SK-N-SH (cell line): ENCODE data around the gene ABHD8. TPM values are rescaled to one million over a fixed set of nuclear protein-coding genes. Genes with fewer than 3 reads are reported as not detected.
A peak's percentile ranks its signal among the peaks of the same experiment; 100 is the strongest.

Experiments used
- ELF1 ChIP-seq: IDR thresholded peaks from 2 replicates; pipeline ENCODE4 v1.4.0; 2012
- FOSL2 ChIP-seq: IDR thresholded peaks from 2 replicates; pipeline ENCODE4 v1.4.0; 2012; ENCODE audit warnings: low read depth, mild to moderate bottlenecking, moderate library complexity, borderline replicate concordance
- FOXJ3 ChIP-seq: sonication (generic); formaldehyde crosslinking; IDR thresholded peaks from 2 replicates; pipeline ENCODE4 v1.5.1; 2020; ENCODE audit warnings: mild to moderate bottlenecking, missing genetic modification reagents
- GATA2 ChIP-seq: sonication (generic); formaldehyde crosslinking; IDR thresholded peaks from 2 replicates; pipeline ENCODE4 v1.5.0; 2020; ENCODE audit warnings: mild to moderate bottlenecking, missing genetic modification reagents
- JUND ChIP-seq: IDR thresholded peaks from 2 replicates; pipeline ENCODE4 v1.4.0; 2012
- MEF2A ChIP-seq: IDR thresholded peaks from 2 replicates; pipeline ENCODE4 v1.4.0; 2012; ENCODE audit warnings: low read depth, borderline replicate concordance
- NRF1 ChIP-seq: IDR thresholded peaks from 2 replicates; pipeline ENCODE4 v1.6.1; 2012; ENCODE audit warnings: low read depth, mild to moderate bottlenecking, low read length
- PBX3 ChIP-seq: IDR thresholded peaks from 2 replicates; pipeline ENCODE4; 2012
- RAD21 ChIP-seq: IDR thresholded peaks from 2 replicates; pipeline ENCODE4 v1.6.1; 2012; ENCODE audit warnings: mild to moderate bottlenecking, low read length
- RCOR1 ChIP-seq: fragments of 150-350 bp; IDR thresholded peaks from 2 replicates; pipeline ENCODE4 v1.6.1; 2017; ENCODE audit warnings: antibody characterized with exemption, low read length
- RFX5 ChIP-seq: IDR thresholded peaks from 2 replicates; pipeline ENCODE4 v1.6.1; 2012; ENCODE audit warnings: mild to moderate bottlenecking, improper control_type of control experiment, low read length
- TAF1 ChIP-seq: IDR thresholded peaks from 2 replicates; pipeline ENCODE4 v1.6.1; 2012; ENCODE audit warnings: low read depth, mild to moderate bottlenecking, low read length, moderate library complexity, borderline replicate concordance
- TCF12 ChIP-seq: IDR thresholded peaks from 2 replicates; pipeline ENCODE4 v1.4.0; 2012
- TEAD4 ChIP-seq: IDR thresholded peaks from 2 replicates; pipeline ENCODE4 v1.4.0; 2012; ENCODE audit warnings: mild to moderate bottlenecking, borderline replicate concordance; ENCODE audit not compliant: insufficient read depth
- YY1 ChIP-seq: IDR thresholded peaks from 2 replicates; pipeline ENCODE4 v1.4.0; 2012; ENCODE audit warnings: low read depth, mild to moderate bottlenecking
- polyA plus RNA-seq, 3 experiments: library from polyadenylated mRNA; depleted of rRNA; stranded (reverse); fragments of >200 nt; gene quantifications; 2 replicates each; pipeline ENCODE4 v1.2.3, GENCODE V29; 2012
- TF ChIP-seq, protein P1 (sequence below): IDR thresholded peaks from 2 replicates; pipeline ENCODE4 v1.6.1; 2012; ENCODE audit warnings: mild to moderate bottlenecking, low read depth, low read length, moderate library complexity
- TF ChIP-seq, protein P2 (sequence below): fragments of 150-350 bp; IDR thresholded peaks from 2 replicates; pipeline ENCODE4 v1.6.1; 2017; ENCODE audit warnings: antibody characterized with exemption, low read length, low read depth, borderline replicate concordance

The ABHD8 gene
- polyA plus RNA-seq, 1 of the 3 experiments (the other 2 are of a cell fraction), result 11.1 TPM

GRCh38 chr19:17282488-17283125 is 20.6 kb downstream of the ABHD8 start (continued):
- TF ChIP-seq, protein P1, sequence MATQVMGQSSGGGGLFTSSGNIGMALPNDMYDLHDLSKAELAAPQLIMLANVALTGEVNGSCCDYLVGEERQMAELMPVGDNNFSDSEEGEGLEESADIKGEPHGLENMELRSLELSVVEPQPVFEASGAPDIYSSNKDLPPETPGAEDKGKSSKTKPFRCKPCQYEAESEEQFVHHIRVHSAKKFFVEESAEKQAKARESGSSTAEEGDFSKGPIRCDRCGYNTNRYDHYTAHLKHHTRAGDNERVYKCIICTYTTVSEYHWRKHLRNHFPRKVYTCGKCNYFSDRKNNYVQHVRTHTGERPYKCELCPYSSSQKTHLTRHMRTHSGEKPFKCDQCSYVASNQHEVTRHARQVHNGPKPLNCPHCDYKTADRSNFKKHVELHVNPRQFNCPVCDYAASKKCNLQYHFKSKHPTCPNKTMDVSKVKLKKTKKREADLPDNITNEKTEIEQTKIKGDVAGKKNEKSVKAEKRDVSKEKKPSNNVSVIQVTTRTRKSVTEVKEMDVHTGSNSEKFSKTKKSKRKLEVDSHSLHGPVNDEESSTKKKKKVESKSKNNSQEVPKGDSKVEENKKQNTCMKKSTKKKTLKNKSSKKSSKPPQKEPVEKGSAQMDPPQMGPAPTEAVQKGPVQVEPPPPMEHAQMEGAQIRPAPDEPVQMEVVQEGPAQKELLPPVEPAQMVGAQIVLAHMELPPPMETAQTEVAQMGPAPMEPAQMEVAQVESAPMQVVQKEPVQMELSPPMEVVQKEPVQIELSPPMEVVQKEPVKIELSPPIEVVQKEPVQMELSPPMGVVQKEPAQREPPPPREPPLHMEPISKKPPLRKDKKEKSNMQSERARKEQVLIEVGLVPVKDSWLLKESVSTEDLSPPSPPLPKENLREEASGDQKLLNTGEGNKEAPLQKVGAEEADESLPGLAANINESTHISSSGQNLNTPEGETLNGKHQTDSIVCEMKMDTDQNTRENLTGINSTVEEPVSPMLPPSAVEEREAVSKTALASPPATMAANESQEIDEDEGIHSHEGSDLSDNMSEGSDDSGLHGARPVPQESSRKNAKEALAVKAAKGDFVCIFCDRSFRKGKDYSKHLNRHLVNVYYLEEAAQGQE, result no peak
- TF ChIP-seq TEAD4 (no peak), MEF2A (no peak), RCOR1 (0 out of 2 replicates have a peak, but pooled peaks have one; percentile 8), GATA2 (CRISPR knock-in tag) (no peak), TAF1 (no peak), JUND (no peak), TCF12 (no peak), RAD21 (peak; percentile 89), PBX3 (no peak), YY1 (no peak), ELF1 (no peak), FOSL2 (no peak), FOXJ3 (no peak; the same call in 1 of the 2 replicates), RFX5 (no peak), NRF1 (peak; percentile 51)
- TF ChIP-seq, protein P2, sequence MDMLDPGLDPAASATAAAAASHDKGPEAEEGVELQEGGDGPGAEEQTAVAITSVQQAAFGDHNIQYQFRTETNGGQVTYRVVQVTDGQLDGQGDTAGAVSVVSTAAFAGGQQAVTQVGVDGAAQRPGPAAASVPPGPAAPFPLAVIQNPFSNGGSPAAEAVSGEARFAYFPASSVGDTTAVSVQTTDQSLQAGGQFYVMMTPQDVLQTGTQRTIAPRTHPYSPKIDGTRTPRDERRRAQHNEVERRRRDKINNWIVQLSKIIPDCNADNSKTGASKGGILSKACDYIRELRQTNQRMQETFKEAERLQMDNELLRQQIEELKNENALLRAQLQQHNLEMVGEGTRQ, result no peak
